SK-N-SH (cell line): ENCODE data around the gene MIOS. TPM values are rescaled to one million over a fixed set of nuclear protein-coding genes. Genes with fewer than 3 reads are reported as not detected.

Experiments used
- CTCF ChIA-PET: fragments of 300-600, 350-600 bp; formaldehyde crosslinking; extraction: SDS; loops from one replicate; lab custom pipeline; 2021; lab: Yijun Ruan, JAX
- POLR2A ChIA-PET: fragments of 350-600 bp; sonication (Branson Sonifier 250); formaldehyde crosslinking; extraction: SDS; loops from one replicate; lab custom pipeline; 2020; ENCODE audit warnings: antibody characterized with exemption, inconsistent platforms; lab: Yijun Ruan, JAX
- DNase-seq: peaks from one replicate; pipeline ENCODE4 v3.0.0; 2012
- H2AFZ ChIP-seq: fragments of 200-600 bp; sonication (generic); 2 replicates; pipeline ENCODE4 v1.8.1; 2016; ENCODE audit warnings: antibody characterized with exemption, mild to moderate bottlenecking, low read depth
- H3F3A ChIP-seq: fragments of 200-600 bp; sonication (generic); replicated peaks from 2 replicates; pipeline ENCODE3; 2016; ENCODE audit warnings: antibody characterized with exemption, mild to moderate bottlenecking; ENCODE audit not compliant: insufficient read depth
- H3K27ac ChIP-seq, 2 experiments: fragments of 200-500 bp in 1 of 2; fragments of 200-600 bp in 1 of 2; sonication (Bioruptor generic) in 1 of 2; sonication (generic), shearing (Covaris generic) in 1 of 2; 2 replicates each; pipeline versions ENCODE4 v1.5.1 to v1.6.1; 2014 to 2016; ENCODE audit warnings: low read depth in 2 of 2, inconsistent platforms in 1 of 2, low read length in 1 of 2, mild to moderate bottlenecking in 1 of 2, mixed read lengths in 1 of 2
- H3K27me3 ChIP-seq: fragments of 200-600 bp; sonication (generic), shearing (Covaris generic); 2 replicates; pipeline ENCODE4 v1.6.1; 2016; ENCODE audit warnings: mixed run types; ENCODE audit not compliant: insufficient read depth
- H3K36me3 ChIP-seq, 2 experiments: fragments of 200-500 bp in 1 of 2; fragments of 200-600 bp in 1 of 2; sonication (Bioruptor generic) in 1 of 2; sonication (generic) in 1 of 2; replicated peaks in 1 of 2; 2 replicates each; pipeline versions ENCODE3 to v1.5.1; 2014 to 2016; ENCODE audit warnings: low read length in 1 of 2, mild to moderate bottlenecking in 1 of 2; ENCODE audit not compliant: insufficient read depth in 2 of 2, control insufficient read depth in 1 of 2
- H3K4me1 ChIP-seq, 2 experiments: fragments of 200-500 bp in 1 of 2; fragments of 200-600 bp in 1 of 2; sonication (Bioruptor generic) in 1 of 2; sonication (generic), shearing (Covaris generic) in 1 of 2; 2 replicates each; pipeline versions ENCODE4 v1.5.1 to v1.6.1; 2014 to 2016; ENCODE audit warnings: low read depth in 1 of 2, low read length in 1 of 2, mixed run types in 1 of 2; ENCODE audit not compliant: insufficient read depth in 2 of 2, control insufficient read depth in 1 of 2
- H3K4me2 ChIP-seq: fragments of 200-600 bp; sonication (generic), shearing (Covaris generic); 2 replicates; pipeline ENCODE4 v1.6.1; 2017; ENCODE audit warnings: mixed run types
- H3K4me3 ChIP-seq, 2 experiments: fragments of 200-500 bp in 1 of 2; fragments of 200-600 bp in 1 of 2; sonication (Bioruptor generic) in 1 of 2; sonication (generic), shearing (Covaris generic) in 1 of 2; 2 replicates each; pipeline versions ENCODE4 v1.5.1 to v1.8.1; 2014 to 2016; ENCODE audit warnings: low read depth in 2 of 2, inconsistent platforms in 1 of 2, low read length in 1 of 2, mild to moderate bottlenecking in 1 of 2, mixed read lengths in 1 of 2, moderate library complexity in 1 of 2
- H3K79me2 ChIP-seq: fragments of 200-600 bp; sonication (generic); 2 replicates; pipeline ENCODE4 v1.8.1; 2017; ENCODE audit warnings: mild to moderate bottlenecking; ENCODE audit not compliant: insufficient read depth
- H3K9ac ChIP-seq: fragments of 200-600 bp; sonication (generic); 2 replicates; pipeline ENCODE4 v1.6.1; 2017; ENCODE audit warnings: mixed run types
- H3K9me2 ChIP-seq: fragments of 200-600 bp; sonication (generic); 2 replicates; pipeline ENCODE4 v1.6.1; 2017; ENCODE audit warnings: mixed run types
- H3K9me3 ChIP-seq: fragments of 200-600 bp; sonication (generic); 2 replicates; pipeline ENCODE4 v1.6.1; 2017; ENCODE audit warnings: mixed run types, mild to moderate bottlenecking, moderate library complexity
- H4K20me1 ChIP-seq: fragments of 200-600 bp; sonication (generic); 2 replicates; pipeline ENCODE4 v1.6.1; 2017; ENCODE audit warnings: mild to moderate bottlenecking, mixed run types; ENCODE audit not compliant: insufficient read depth
- EZH2phosphoT487 ChIP-seq: fragments of 200-600 bp; sonication (generic); IDR thresholded peaks from 2 replicates; pipeline ENCODE4 v1.6.1; 2017; ENCODE audit warnings: low read depth, mixed run types, mild to moderate bottlenecking, antibody characterized with exemption, moderate library complexity, borderline replicate concordance
- FOXJ3 ChIP-seq: sonication (generic); formaldehyde crosslinking; IDR thresholded peaks from 2 replicates; pipeline ENCODE4 v1.5.1; 2020; ENCODE audit warnings: mild to moderate bottlenecking, missing genetic modification reagents
- FOXM1 ChIP-seq: IDR thresholded peaks from 2 replicates; pipeline ENCODE4 v1.4.0; 2012; ENCODE audit warnings: low read depth, mild to moderate bottlenecking
- GABPA ChIP-seq: IDR thresholded peaks from 2 replicates; pipeline ENCODE4 v1.4.0; 2012; ENCODE audit warnings: low read depth, mild to moderate bottlenecking
- GATA2 ChIP-seq: sonication (generic); formaldehyde crosslinking; IDR thresholded peaks from 2 replicates; pipeline ENCODE4 v1.5.0; 2020; ENCODE audit warnings: mild to moderate bottlenecking, missing genetic modification reagents
- JUND ChIP-seq: IDR thresholded peaks from 2 replicates; pipeline ENCODE4 v1.4.0; 2012
- MAX ChIP-seq: IDR thresholded peaks from 2 replicates; pipeline ENCODE4 v1.4.0; 2012; ENCODE audit warnings: low read depth
- MEF2A ChIP-seq: IDR thresholded peaks from 2 replicates; pipeline ENCODE4 v1.4.0; 2012; ENCODE audit warnings: low read depth, borderline replicate concordance
- MXI1 ChIP-seq: IDR thresholded peaks from 2 replicates; pipeline ENCODE4 v1.6.1; 2012; ENCODE audit warnings: mild to moderate bottlenecking, low read depth, low read length, improper control_type of control experiment
- PBX3 ChIP-seq: IDR thresholded peaks from 2 replicates; pipeline ENCODE4; 2012
- POLR2AphosphoS5 ChIP-seq: IDR thresholded peaks from 2 replicates; pipeline ENCODE4 v1.6.1; 2012; ENCODE audit warnings: low read depth, low read length
- RAD21 ChIP-seq: IDR thresholded peaks from 2 replicates; pipeline ENCODE4 v1.6.1; 2012; ENCODE audit warnings: mild to moderate bottlenecking, low read length
- RFX5 ChIP-seq: IDR thresholded peaks from 2 replicates; pipeline ENCODE4 v1.6.1; 2012; ENCODE audit warnings: mild to moderate bottlenecking, improper control_type of control experiment, low read length
- RXRA ChIP-seq: IDR thresholded peaks from 2 replicates; pipeline ENCODE4 v1.4.0; 2012; ENCODE audit warnings: low read depth, mild to moderate bottlenecking, borderline replicate concordance
- TAF1 ChIP-seq: IDR thresholded peaks from 2 replicates; pipeline ENCODE4 v1.6.1; 2012; ENCODE audit warnings: low read depth, mild to moderate bottlenecking, low read length, moderate library complexity, borderline replicate concordance
- YY1 ChIP-seq: IDR thresholded peaks from 2 replicates; pipeline ENCODE4 v1.4.0; 2012; ENCODE audit warnings: low read depth, mild to moderate bottlenecking
- ZBTB33 ChIP-seq: IDR thresholded peaks from 2 replicates; pipeline ENCODE4 v1.4.0; 2012; ENCODE audit warnings: low read depth, borderline replicate concordance
- WGBS: methylation state at CpG from one replicate; pipeline ENCODE4 v1.1.6; 2017; ENCODE audit warnings: low lambda C conversion rate; 5-methylcytosine and 5-hydroxymethylcytosine counted together
- polyA plus RNA-seq, 3 experiments: library from polyadenylated mRNA; depleted of rRNA; stranded (reverse); fragments of >200 nt; gene quantifications; 2 replicates each; pipeline ENCODE4 v1.2.3, GENCODE V29; 2012

The MIOS gene
- polyA plus RNA-seq, 1 of the 3 experiments (the other 2 are of a cell fraction), result 16.4 TPM

GRCh38 chr7:7565018-7565680 lies 1.5 kb upstream of the MIOS start:
- TF ChIP-seq RXRA (no peak), POLR2AphosphoS5 (no peak), GABPA (no peak), GATA2 (CRISPR knock-in tag) (no peak), YY1 (no peak), TAF1 (no peak), MEF2A (no peak), FOXJ3 (no peak), MAX (no peak), PBX3 (no peak), EZH2phosphoT487 (no peak), MXI1 (no peak), RAD21 (no peak), JUND (no peak), FOXM1 (no peak), RFX5 (no peak), ZBTB33 (no peak)
- CTCF ChIA-PET, result interaction anchor here (0.6 to 1.6 kb wide), 4 partner anchors 12 to 462 kb away, joined by 3 to 4 read pairs (median 4); no protein-coding TSS in a partner anchor
- POLR2A ChIA-PET, result no interaction called here

More at GRCh38 chr7:7565018-7565680, 1.5 kb upstream of the MIOS start:
- Histone ChIP-seq H3K4me2 (no peak overlapping the region), H3K9ac (no peak overlapping the region), H4K20me1 (no peaks in the 10 kb centered on the region), H3F3A (peaks cover 22% of the 10 kb centered on the region), H3K79me2 (peaks cover 29% of the 10 kb centered on the region), H3K27me3 (no peaks in the 10 kb centered on the region), H3K9me2 (no peaks in the 10 kb centered on the region), H3K4me3 (no peak overlapping the region), H2AFZ (no peak overlapping the region), H3K9me3 (no peaks in the 10 kb centered on the region), H3K36me3 (peaks cover 0 to 16% of the 10 kb centered on the region in 2 experiments), H3K4me1 (peaks cover 16 to 21% of the 10 kb centered on the region in 2 experiments; a peak in 3 of 4 replicates), H3K27ac (no peak overlapping the region)
- no peak for DNase-seq
- WGBS, result 96% methylated on average over 4 of the region's 4 CpGs
